Activated T-cell treated with anti-CD3 and anti-CD28 coated beads, Interleukin-2, amount 50 U/mL, for 24 hours (primary cell): ENCODE data around the gene NAV3.

Source experiments
- DNase-seq: peaks from one replicate; pipeline ENCODE4 v3.0.0-alpha.2; 2020
- H3K27ac Mint-ChIP-seq: 2 replicates; pipeline ENCODE4 v1.8.0; 2020; ENCODE audit warnings: mild to moderate bottlenecking, mixed read lengths
- H3K27me3 Mint-ChIP-seq: 2 replicates; pipeline ENCODE4 v1.8.0; 2020; ENCODE audit warnings: mixed read lengths
- H3K36me3 Mint-ChIP-seq: 2 replicates; pipeline ENCODE4 v1.8.0; 2020; ENCODE audit warnings: low read depth, mixed read lengths
- H3K4me1 Mint-ChIP-seq: 2 replicates; pipeline ENCODE4 v1.8.0; 2020; ENCODE audit warnings: low read depth, mixed read lengths
- H3K4me3 Mint-ChIP-seq: 2 replicates; pipeline ENCODE4 v1.8.0; 2020; ENCODE audit warnings: mild to moderate bottlenecking, moderate library complexity, mixed read lengths
- H3K9me3 Mint-ChIP-seq: 2 replicates; pipeline ENCODE4 v1.8.0; 2020; ENCODE audit warnings: mixed read lengths

The NAV3 gene

GRCh38 chr12:78004249-78005093, 173.8 kb downstream of the NAV3 start:
- DNase-seq = no peak
- Mint-ChIP-seq H3K4me3 (no peak overlapping the region), H3K36me3 (no peaks in the 10 kb centered on the region), H3K4me1 (no peaks in the 10 kb centered on the region), H3K27me3 (no peaks in the 10 kb centered on the region), H3K9me3 (no peaks in the 10 kb centered on the region), H3K27ac (no peak overlapping the region)

DNA sequence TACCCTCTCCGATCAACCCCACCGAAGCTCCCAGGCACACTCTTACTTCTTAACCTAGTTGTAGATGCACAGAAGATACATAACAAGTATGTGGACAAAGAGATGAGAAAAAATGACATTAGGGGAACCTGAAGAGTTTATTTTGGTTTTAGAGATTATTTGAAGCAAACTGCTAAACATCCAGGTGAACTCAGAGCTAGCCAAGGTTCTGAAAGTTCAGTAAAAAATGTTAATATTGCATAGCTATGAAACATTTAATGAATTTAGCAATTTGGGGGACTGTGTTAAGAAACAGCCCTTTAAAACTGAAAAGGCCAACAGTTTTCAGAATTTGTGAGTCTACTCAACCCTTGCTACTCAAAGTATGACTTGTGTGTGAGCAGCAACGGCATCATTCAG, 174.4 kb downstream of the NAV3 start:
- H3K4me1 Mint-ChIP-seq = no peaks in the 10 kb centered on the region
- no peaks in the 10 kb centered on the region for H3K36me3 Mint-ChIP-seq
- no peak overlapping the region for H3K27ac Mint-ChIP-seq
- no peak overlapping the region for H3K4me3 Mint-ChIP-seq
- H3K27me3 Mint-ChIP-seq = no peaks in the 10 kb centered on the region
- no peak for DNase-seq
- no peaks in the 10 kb centered on the region for H3K9me3 Mint-ChIP-seq

- Mint-ChIP-seq H3K9me3 (peaks cover 2% of the 10 kb centered on the region), H3K27me3 (no peaks in the 10 kb centered on the region), H3K27ac (no peak overlapping the region), H3K36me3 (no peaks in the 10 kb centered on the region), H3K4me1 (no peaks in the 10 kb centered on the region), H3K4me3 (no peak overlapping the region)
- no peak for DNase-seq
Measured at GRCh38 chr12:78007173-78007572, 176.5 kb downstream of the NAV3 start.

DNA sequence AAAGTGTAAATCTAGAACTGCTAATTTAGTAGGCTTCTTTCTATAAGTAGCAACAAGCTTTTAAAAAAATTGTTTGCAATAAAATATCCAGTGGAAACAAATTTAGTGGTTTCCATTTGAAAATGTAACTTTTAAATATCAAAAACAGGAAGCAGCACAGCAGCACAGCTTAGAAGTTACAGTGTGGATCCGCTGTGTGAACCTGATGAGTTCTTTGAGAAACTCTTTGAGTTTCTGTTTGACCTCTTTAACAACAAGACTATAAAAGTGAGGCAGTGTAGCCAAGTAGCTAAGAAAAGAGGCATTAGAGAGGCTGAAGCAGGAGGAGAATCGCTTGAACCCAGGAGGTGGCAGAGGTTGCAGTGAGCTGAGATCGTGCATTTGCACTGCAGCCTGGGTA, 178.3 kb downstream of the NAV3 start:
- Mint-ChIP-seq H3K27ac (no peak overlapping the region), H3K27me3 (no peaks in the 10 kb centered on the region), H3K9me3 (peaks cover 8% of the 10 kb centered on the region), H3K4me3 (no peak overlapping the region), H3K36me3 (no peaks in the 10 kb centered on the region), H3K4me1 (no peaks in the 10 kb centered on the region)
- DNase-seq = no peak

GRCh38 chr12:78018171-78018910, 187.6 kb downstream of the NAV3 start:
- no peaks in the 10 kb centered on the region for H3K27me3 Mint-ChIP-seq
- H3K4me3 Mint-ChIP-seq = no peak overlapping the region
- no peak overlapping the region for H3K27ac Mint-ChIP-seq
- H3K36me3 Mint-ChIP-seq = no peaks in the 10 kb centered on the region
- H3K9me3 Mint-ChIP-seq = peaks cover 5% of the 10 kb centered on the region
- H3K4me1 Mint-ChIP-seq = no peaks in the 10 kb centered on the region
- DNase-seq = no peak

GRCh38 chr12:78018939-78019338, 188.2 kb downstream of the NAV3 start:
- no peak overlapping the region for H3K27ac Mint-ChIP-seq
- no peak overlapping the region for H3K4me3 Mint-ChIP-seq
- no peak for DNase-seq
- H3K9me3 Mint-ChIP-seq = peaks cover 5% of the 10 kb centered on the region
- H3K36me3 Mint-ChIP-seq = no peaks in the 10 kb centered on the region
- H3K4me1 Mint-ChIP-seq = no peaks in the 10 kb centered on the region
- no peaks in the 10 kb centered on the region for H3K27me3 Mint-ChIP-seq

GRCh38 chr12:78028426-78028825, 197.7 kb downstream of the NAV3 start:
- Mint-ChIP-seq H3K27ac (no peak overlapping the region), H3K27me3 (no peaks in the 10 kb centered on the region), H3K36me3 (no peaks in the 10 kb centered on the region), H3K4me3 (no peak overlapping the region), H3K4me1 (no peaks in the 10 kb centered on the region), H3K9me3 (peaks cover 20% of the 10 kb centered on the region)
- DNase-seq = no peak

- Mint-ChIP-seq H3K27me3 (no peaks in the 10 kb centered on the region), H3K36me3 (no peaks in the 10 kb centered on the region), H3K4me1 (no peaks in the 10 kb centered on the region), H3K4me3 (no peak overlapping the region), H3K27ac (no peak overlapping the region), H3K9me3 (peaks cover 13% of the 10 kb centered on the region)
- no peak for DNase-seq
Measured at GRCh38 chr12:78034025-78034424, 203.3 kb downstream of the NAV3 start.

DNA sequence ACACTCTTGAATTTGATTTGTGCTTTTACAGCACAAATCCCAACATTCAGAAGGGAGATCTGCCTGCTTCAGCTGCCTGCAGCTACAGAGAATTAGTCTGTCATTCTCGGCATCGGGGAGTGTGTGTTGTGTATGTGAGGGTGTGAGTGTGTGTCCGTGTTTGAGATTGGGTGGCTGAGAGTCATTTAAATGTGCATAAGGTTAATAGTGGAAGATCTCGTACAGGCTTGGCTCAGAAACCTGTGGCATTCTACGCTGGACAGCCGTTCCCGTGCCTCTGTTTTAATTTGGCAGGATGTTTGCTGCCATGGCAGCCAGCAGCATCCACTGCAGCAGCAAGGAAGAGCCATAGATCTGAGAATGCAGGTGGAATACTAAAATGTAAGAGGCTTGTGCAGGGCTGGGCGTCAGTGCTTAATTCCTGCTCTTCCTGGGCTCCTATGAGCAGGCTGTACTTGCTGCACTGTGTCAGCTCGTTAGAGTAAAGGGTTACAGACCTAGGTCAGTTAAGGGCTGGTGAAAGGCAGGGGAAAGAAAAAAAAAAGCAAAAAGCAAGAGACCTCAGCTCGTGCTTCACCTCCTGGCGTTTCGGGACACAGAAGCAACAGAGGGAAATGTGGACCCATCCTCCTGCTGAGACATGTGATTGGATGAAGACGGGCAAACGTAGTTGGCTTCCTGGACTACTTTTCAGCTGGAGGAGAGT, 205.4 kb downstream of the NAV3 start:
- Mint-ChIP-seq H3K27me3 (no peaks in the 10 kb centered on the region), H3K27ac (no peak overlapping the region), H3K36me3 (no peaks in the 10 kb centered on the region), H3K9me3 (peaks cover 12% of the 10 kb centered on the region), H3K4me3 (no peak overlapping the region), H3K4me1 (no peaks in the 10 kb centered on the region)
- DNase-seq = no peak

DNA sequence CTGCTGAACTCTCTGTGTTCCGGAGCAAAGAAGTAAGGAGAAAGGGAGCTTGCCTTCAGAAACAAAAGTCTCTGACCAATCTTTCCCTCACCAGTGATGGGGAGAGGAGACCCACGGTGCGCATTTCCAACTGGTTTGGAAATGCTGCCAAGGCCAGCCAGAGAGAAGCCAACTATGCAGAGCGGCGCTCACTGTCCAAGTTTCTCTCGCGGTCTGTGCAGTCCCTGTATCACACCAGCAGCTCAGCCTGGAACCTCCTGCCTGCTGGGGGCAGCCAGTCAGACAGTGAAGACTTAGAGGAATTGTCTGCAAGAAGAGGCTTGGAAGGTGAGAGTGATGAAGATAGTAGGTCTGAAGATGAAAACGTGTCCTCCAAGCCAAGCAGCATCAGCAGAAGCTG, 206.2 kb downstream of the NAV3 start:
- Mint-ChIP-seq H3K4me3 (no peak overlapping the region), H3K36me3 (no peaks in the 10 kb centered on the region), H3K27ac (no peak overlapping the region), H3K9me3 (peaks cover 9% of the 10 kb centered on the region), H3K27me3 (no peaks in the 10 kb centered on the region), H3K4me1 (no peaks in the 10 kb centered on the region)
- no peak for DNase-seq

GRCh38 chr12:78037707-78038106, 207.0 kb downstream of the NAV3 start:
- DNase-seq = no peak
- no peaks in the 10 kb centered on the region for H3K27me3 Mint-ChIP-seq
- peaks cover 9% of the 10 kb centered on the region for H3K9me3 Mint-ChIP-seq
- no peaks in the 10 kb centered on the region for H3K4me1 Mint-ChIP-seq
- H3K4me3 Mint-ChIP-seq = no peak overlapping the region
- no peaks in the 10 kb centered on the region for H3K36me3 Mint-ChIP-seq
- H3K27ac Mint-ChIP-seq = no peak overlapping the region

- Mint-ChIP-seq H3K36me3 (no peaks in the 10 kb centered on the region), H3K9me3 (peaks cover 11% of the 10 kb centered on the region), H3K4me1 (no peaks in the 10 kb centered on the region), H3K27ac (no peak overlapping the region), H3K4me3 (no peak overlapping the region), H3K27me3 (no peaks in the 10 kb centered on the region)
- no peak for DNase-seq
Measured at GRCh38 chr12:78038541-78038940, 207.8 kb downstream of the NAV3 start.

DNA sequence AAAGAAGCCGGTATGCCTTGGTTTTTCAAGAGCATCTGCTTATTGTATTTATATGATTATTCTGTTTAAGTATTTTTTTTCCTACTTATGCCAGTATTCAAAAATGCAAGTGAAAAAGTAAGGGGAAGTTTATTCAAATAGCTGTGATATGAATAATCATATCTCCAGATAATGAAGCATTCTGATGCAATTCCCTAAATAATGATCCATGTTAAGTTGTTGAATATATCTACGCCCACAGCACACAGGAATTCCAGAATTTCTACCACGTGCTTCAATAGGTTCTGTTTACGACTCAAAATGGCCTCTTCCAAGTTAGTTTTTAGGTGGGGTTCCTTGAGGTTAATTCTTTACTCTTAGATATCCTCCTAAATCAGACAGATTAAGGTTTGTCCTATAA, 208.3 kb downstream of the NAV3 start:
- no peak overlapping the region for H3K27ac Mint-ChIP-seq
- H3K4me3 Mint-ChIP-seq = no peak overlapping the region
- no peak for DNase-seq
- H3K4me1 Mint-ChIP-seq = no peaks in the 10 kb centered on the region
- peaks cover 8% of the 10 kb centered on the region for H3K9me3 Mint-ChIP-seq
- H3K27me3 Mint-ChIP-seq = no peaks in the 10 kb centered on the region
- no peaks in the 10 kb centered on the region for H3K36me3 Mint-ChIP-seq

- H3K4me1 Mint-ChIP-seq = no peaks in the 10 kb centered on the region
- no peak overlapping the region for H3K4me3 Mint-ChIP-seq
- no peaks in the 10 kb centered on the region for H3K36me3 Mint-ChIP-seq
- DNase-seq = no peak
- H3K27me3 Mint-ChIP-seq = no peaks in the 10 kb centered on the region
- peaks cover 12% of the 10 kb centered on the region for H3K9me3 Mint-ChIP-seq
- H3K27ac Mint-ChIP-seq = no peak overlapping the region
Measured at GRCh38 chr12:78040111-78040510, 209.4 kb downstream of the NAV3 start.

GRCh38 chr12:78050790-78051189, 220.1 kb downstream of the NAV3 start:
- H3K4me1 Mint-ChIP-seq = no peaks in the 10 kb centered on the region
- no peaks in the 10 kb centered on the region for H3K36me3 Mint-ChIP-seq
- DNase-seq = no peak
- no peaks in the 10 kb centered on the region for H3K27me3 Mint-ChIP-seq
- no peak overlapping the region for H3K27ac Mint-ChIP-seq
- no peak overlapping the region for H3K4me3 Mint-ChIP-seq
- peaks cover 18% of the 10 kb centered on the region for H3K9me3 Mint-ChIP-seq
